H1 (cell line): ENCODE results near the gene SEMA4D. TPM values are rescaled to one million over a fixed set of nuclear protein-coding genes. Genes with fewer than 3 reads are reported as not detected.

Experiments used
- CTCF ChIA-PET: fragments of 300-600 bp; sonication (Branson Sonifier 250); formaldehyde crosslinking; loops from one replicate; lab custom pipeline; 2021; ENCODE audit not compliant: partially characterized antibody; lab: Charles Lee
- POLR2A ChIA-PET: fragments of 300-600 bp; sonication (Branson Sonifier 250); formaldehyde crosslinking; loops from one replicate; lab custom pipeline; 2021; ENCODE audit warnings: inconsistent platforms; ENCODE audit not compliant: partially characterized antibody; lab: Charles Lee
- DNase-seq, 2 experiments: peaks; one replicate each; pipeline versions ENCODE4 v3.0.0 to v3.0.0-alpha.2; 2010 to 2022; ENCODE audit warnings: low spot score in 2 of 2, low read depth in 1 of 2, mixed read lengths in 1 of 2
- FAIRE-seq: peaks from 2 replicates; lab custom pipeline; 2011; peaks lifted over from hg19 to GRCh38; lab: Jason Lieb, UNC
- H2AFZ ChIP-seq: 2 replicates; pipeline ENCODE4 v1.8.1; 2012; ENCODE audit warnings: low read length, inconsistent platforms
- H2AK5ac ChIP-seq: 2 replicates; pipeline ENCODE4 v1.6.1; 2013; ENCODE audit warnings: low read depth, low read length
- H2BK120ac ChIP-seq: replicated peaks from 2 replicates; pipeline ENCODE3; 2013; ENCODE audit warnings: low read depth, low read length, inconsistent platforms
- H2BK12ac ChIP-seq: 2 replicates; pipeline ENCODE4 v1.6.1; 2013; ENCODE audit warnings: low read depth, low read length
- H2BK15ac ChIP-seq: 2 replicates; pipeline ENCODE4 v1.6.1; 2013; ENCODE audit warnings: low read length
- H2BK20ac ChIP-seq: 2 replicates; pipeline ENCODE4 v1.6.1; 2013; ENCODE audit warnings: low read length
- H2BK5ac ChIP-seq: 2 replicates; pipeline ENCODE4 v1.6.1; 2013; ENCODE audit warnings: low read depth, low read length
- H3K14ac ChIP-seq: 2 replicates; pipeline ENCODE4 v1.6.1; 2013; ENCODE audit warnings: inconsistent platforms; ENCODE audit not compliant: insufficient read length
- H3K18ac ChIP-seq: 2 replicates; pipeline ENCODE4 v1.6.1; 2013; ENCODE audit warnings: low read length; ENCODE audit errors: extremely low read depth
- H3K23ac ChIP-seq: 2 replicates; pipeline ENCODE4 v1.6.1; 2013; ENCODE audit warnings: inconsistent platforms; ENCODE audit not compliant: insufficient read length
- H3K23me2 ChIP-seq: 2 replicates; pipeline ENCODE4 v1.6.1; 2013; ENCODE audit warnings: low read depth, low read length
- H3K27ac ChIP-seq: 2 replicates; pipeline ENCODE4 v1.6.1; 2011; ENCODE audit warnings: low read depth, low read length, inconsistent platforms
- H3K27me3 ChIP-seq, 4 experiments: replicated peaks in 1 of 4; 1 replicate in 1 of 4; 2 replicates in 3 of 4; pipeline versions ENCODE4 v1.6.1 to v1.8.1; 2011 to 2013; ENCODE audit warnings: low read length in 3 of 4, mild to moderate bottlenecking in 3 of 4, inconsistent platforms in 2 of 4, mixed read lengths in 2 of 4, moderate library complexity in 1 of 4; ENCODE audit not compliant: control insufficient read depth in 3 of 4, insufficient read depth in 3 of 4; ENCODE audit errors: extremely low read depth in 1 of 4
- H3K36me3 ChIP-seq, 4 experiments: 2 replicates each; pipeline versions ENCODE4 v1.6.1 to v1.8.1; 2011 to 2013; ENCODE audit warnings: mild to moderate bottlenecking in 4 of 4, low read length in 3 of 4, moderate library complexity in 2 of 4, control low read depth in 1 of 4, inconsistent platforms in 1 of 4; ENCODE audit not compliant: insufficient read depth in 4 of 4, control insufficient read depth in 2 of 4
- H3K4ac ChIP-seq: replicated peaks from 2 replicates; pipeline ENCODE3; 2013; ENCODE audit warnings: low read length, low read depth, mixed read lengths, inconsistent platforms; ENCODE audit not compliant: insufficient read length
- H3K4me1 ChIP-seq, 4 experiments: replicated peaks in 1 of 4; 1 replicate in 1 of 4; 2 replicates in 3 of 4; pipeline versions ENCODE4 v1.6.1 to v1.8.1; 2011 to 2013; ENCODE audit warnings: low read length in 3 of 4, inconsistent platforms in 2 of 4, mixed read lengths in 1 of 4; ENCODE audit not compliant: insufficient read depth in 4 of 4, control insufficient read depth in 3 of 4
- H3K4me2 ChIP-seq, 2 experiments: 2 replicates each; pipeline versions ENCODE4 v1.6.1 to v1.8.1; 2011 to 2013; ENCODE audit warnings: low read depth in 2 of 2, low read length in 2 of 2, control low read depth in 1 of 2, inconsistent platforms in 1 of 2, mild to moderate bottlenecking in 1 of 2; ENCODE audit not compliant: insufficient read depth in 1 of 2
- H3K4me3 ChIP-seq, 4 experiments: fragments of 200-600, 300-600 bp in 1 of 4; sonication (generic), shearing (Covaris generic), sonication (Bioruptor Twin) in 1 of 4; 2 replicates each; pipeline versions ENCODE4 v1.5.1 to v1.8.1; 2011 to 2016; ENCODE audit warnings: low read length in 4 of 4, low read depth in 3 of 4, control low read depth in 2 of 4, inconsistent platforms in 2 of 4, mild to moderate bottlenecking in 2 of 4, mixed read lengths in 1 of 4, moderate library complexity in 1 of 4; ENCODE audit not compliant: insufficient read depth in 2 of 4; ENCODE audit errors: extremely low read depth in 1 of 4
- H3K56ac ChIP-seq: replicated peaks from 2 replicates; pipeline ENCODE3; 2013; ENCODE audit warnings: low read depth, mild to moderate bottlenecking, mixed read lengths, low read length, inconsistent platforms; ENCODE audit not compliant: insufficient read length
- H3K79me1 ChIP-seq: 2 replicates; pipeline ENCODE4 v1.6.1; 2013; ENCODE audit warnings: low read depth, low read length, control low read depth
- H3K79me2 ChIP-seq, 2 experiments: 2 replicates each; pipeline versions ENCODE4 v1.6.1 to v1.8.1; 2012 to 2013; ENCODE audit warnings: low read length in 2 of 2, mild to moderate bottlenecking in 2 of 2, inconsistent platforms in 1 of 2; ENCODE audit not compliant: insufficient read depth in 2 of 2, control insufficient read depth in 1 of 2
- H3K9ac ChIP-seq, 4 experiments: replicated peaks in 1 of 4; 1 replicate in 1 of 4; 2 replicates in 3 of 4; pipeline versions ENCODE4 v1.6.1 to v1.8.1; 2011 to 2013; ENCODE audit warnings: low read depth in 3 of 4, low read length in 3 of 4, control low read depth in 2 of 4, mild to moderate bottlenecking in 2 of 4, moderate library complexity in 2 of 4, inconsistent platforms in 1 of 4; ENCODE audit errors: extremely low read depth in 1 of 4
- H3K9me3 ChIP-seq, 2 experiments: 2 replicates each; pipeline versions ENCODE4 v1.6.1 to v1.8.1; 2012 to 2013; ENCODE audit warnings: mild to moderate bottlenecking in 2 of 2, moderate library complexity in 2 of 2, control low read depth in 1 of 2, inconsistent platforms in 1 of 2, low read depth in 1 of 2, low read length in 1 of 2, mixed read lengths in 1 of 2; ENCODE audit not compliant: insufficient read depth in 2 of 2
- H4K20me1 ChIP-seq, 2 experiments: replicated peaks in 1 of 2; 2 replicates each; pipeline versions ENCODE3 to v1.8.1; 2011 to 2013; ENCODE audit warnings: inconsistent platforms in 2 of 2, low read length in 2 of 2, mild to moderate bottlenecking in 1 of 2; ENCODE audit not compliant: insufficient read depth in 2 of 2, control insufficient read depth in 1 of 2
- H4K5ac ChIP-seq: 2 replicates; pipeline ENCODE4 v1.6.1; 2013; ENCODE audit warnings: low read length, low read depth, mixed read lengths, inconsistent platforms; ENCODE audit not compliant: insufficient read length
- H4K8ac ChIP-seq: 2 replicates; pipeline ENCODE4 v1.8.0; 2013; ENCODE audit warnings: mild to moderate bottlenecking, moderate library complexity, low read length, inconsistent platforms; ENCODE audit not compliant: insufficient read depth; ENCODE audit errors: extremely low read depth
- H4K91ac ChIP-seq: replicated peaks from 2 replicates; pipeline ENCODE3; 2013; ENCODE audit warnings: low read length, mixed read lengths, inconsistent platforms; ENCODE audit not compliant: insufficient read length
- MAX ChIP-seq: IDR thresholded peaks from 2 replicates; pipeline ENCODE4 v1.6.1; 2012; ENCODE audit warnings: inconsistent platforms
- WGBS, 2 experiments: shearing (Covaris generic) in 1 of 2; methylation state at CpG; one replicate each; pipeline versions ENCODE4 v1.1.6 to v1.1.7; 2013 to 2015; ENCODE audit warnings: low lambda C conversion rate in 2 of 2, mixed read lengths in 2 of 2, inconsistent platforms in 1 of 2, low coverage in 1 of 2, missing lambda C conversion rate in 1 of 2; ENCODE audit not compliant: insufficient replicate concordance in 2 of 2, insufficient coverage in 1 of 2, insufficient read length in 1 of 2; ENCODE audit errors: extremely low coverage in 1 of 2, missing lambda C conversion rate in 1 of 2; 5-methylcytosine and 5-hydroxymethylcytosine counted together
- polyA plus RNA-seq, 7 experiments: library from polyadenylated mRNA; depleted of rRNA in 3 of 7; stranded (reverse) in 5 of 7; unstranded in 2 of 7; fragments of >200 nt in 5 of 7; fragments of 200-250 nt in 2 of 7; gene quantifications; 1 replicate in 5 of 7; 2 replicates in 1 of 7; 4 replicates in 1 of 7; pipeline versions ENCODE4 v1.2.1 to v1.2.3, GENCODE V29; 2011 to 2013; ENCODE audit warnings: missing spikeins in 2 of 7, mixed read lengths in 2 of 7
- total RNA-seq: library from RNA; stranded (reverse); fragmentation: NEBNext Ultra II Directional; extraction: Animal tissue kit (Norgen Biotek cat#: 25700); gene quantifications from 2 replicates; pipeline ENCODE4 v1.2.1, GENCODE V29; 2021

SEMA4D gene
- total and polyA plus RNA-seq, 2 of the 8 experiments (the other 6 are each of a cell fraction or from before 2014, with no cell fraction given): 21.0 to 70.4 TPM

- 83% methylated on average over 5 of the region's 5 CpGs; no CpG with 5 or more reads in 1 of the 2 experiments for WGBS, 2 experiments
- Histone ChIP-seq H3K23ac (no peak overlapping the region), H4K20me1 (peaks cover 2 to 9% of the 10 kb centered on the region in 2 experiments), H3K23me2 (no peaks in the 10 kb centered on the region), H3K79me2 (no peaks in the 10 kb centered on the region), H3K36me3 (peaks cover 8 to 49% (median 38%) of the 10 kb centered on the region in 4 experiments), H3K4me1 (no peaks in the 10 kb centered on the region), H2BK12ac (no peak overlapping the region), H2BK120ac (no peak overlapping the region), H3K27ac (no peak overlapping the region), H4K8ac (no peak overlapping the region), H4K91ac (no peak overlapping the region), H2BK20ac (no peak overlapping the region), H3K18ac (no peak overlapping the region), H2AFZ (no peak overlapping the region), H2AK5ac (no peak overlapping the region), H3K4me3 (no peak overlapping the region), H3K79me1 (no peaks in the 10 kb centered on the region), H3K9me3 (no peaks in the 10 kb centered on the region), H3K4ac (no peak overlapping the region), H3K14ac (no peak overlapping the region), H3K27me3 (no peaks in the 10 kb centered on the region), H2BK15ac (no peak overlapping the region), H3K4me2 (no peak overlapping the region), H2BK5ac (no peak overlapping the region), H3K56ac (no peak overlapping the region), H4K5ac (no peak overlapping the region), H3K9ac (no peak overlapping the region)
- DNase-seq (no peak), FAIRE-seq (no peak)
- ChIA-PET CTCF (interaction anchor here (1.0 to 1.4 kb wide), 2 partner anchors 11 to 31 kb away, joined by 4 read pairs; no protein-coding TSS in a partner anchor), POLR2A (interaction anchor here (0.8 kb wide), 1 partner anchor 30 kb away, joined by 3 read pairs; no protein-coding TSS in a partner anchor)
- no peak for TF ChIP-seq MAX
Observed at GRCh38 chr9:89397471-89397870, 100.4 kb downstream of the SEMA4D start.
